K562 (cell line): ENCODE data around the gene CSMD2. TPM values are rescaled to one million over a fixed set of nuclear protein-coding genes. Genes with fewer than 3 reads are reported as not detected.

Experiments
- ATAC-seq: fragments of 200-7000 bp; cut with Tn5 transposase; 3 replicates; pipeline ENCODE4 v1.9.1; 2020; ENCODE audit warnings: moderate library complexity
- BruUV-seq: library from RNA; stranded (reverse); fragments of 400-500 nt; replicated peaks from 2 replicates; lab custom pipeline; 2021; lab: Mats Ljungman, UMichigan
- CTCF ChIA-PET: fragments of 300-600 bp; formaldehyde crosslinking; extraction: SDS; loops from one replicate; lab custom pipeline; 2021; ENCODE audit warnings: low intra/inter-chr PET ratio; lab: Yijun Ruan, JAX
- POLR2A ChIA-PET: fragments of 300-600, 350-650 bp; sonication (Branson Sonifier 250); formaldehyde crosslinking; extraction: SDS; loops from one replicate; lab custom pipeline; 2021; ENCODE audit warnings: antibody characterized with exemption, inconsistent platforms; lab: Yijun Ruan, JAX
- DNase-seq, 4 experiments: peaks; one replicate each; pipeline versions ENCODE4 v3.0.0 to v3.0.0-alpha.2; 2011 to 2018; ENCODE audit warnings: low spot score in 3 of 4, mixed read lengths in 3 of 4; ENCODE audit errors: extremely low read depth in 1 of 4
- FAIRE-seq: peaks from 2 replicates; lab custom pipeline; 2011; peaks lifted over from hg19 to GRCh38; lab: Jason Lieb, UNC
- H2AFZ ChIP-seq: 2 replicates; pipeline ENCODE4 v1.6.0; 2011; ENCODE audit warnings: low read depth, low read length, control low read depth, inconsistent platforms
- H3K27ac ChIP-seq: fragments of 200-600 bp; 3 replicates; pipeline ENCODE4 v1.8.0; 2011; ENCODE audit warnings: low read depth, mild to moderate bottlenecking, control low read depth, inconsistent platforms, low read length, moderate library complexity, mixed read lengths; ENCODE audit errors: extremely low read depth
- H3K27me3 ChIP-seq, 2 experiments: fragments of 300-600 bp in 1 of 2; 2 replicates in 1 of 2; 3 replicates in 1 of 2; pipeline versions ENCODE4 v1.6.0 to v1.8.0; 2011; ENCODE audit warnings: inconsistent platforms in 2 of 2, low read length in 2 of 2, mild to moderate bottlenecking in 1 of 2, mixed read lengths in 1 of 2, moderate library complexity in 1 of 2; ENCODE audit not compliant: control insufficient read depth in 2 of 2, insufficient read depth in 2 of 2
- H3K36me3 ChIP-seq: fragments of 300-600 bp; 3 replicates; pipeline ENCODE4 v1.8.0; 2011; ENCODE audit warnings: mild to moderate bottlenecking, low read length, inconsistent platforms; ENCODE audit not compliant: control insufficient read depth, insufficient read depth
- H3K4me1 ChIP-seq, 2 experiments: fragments of 200-600 bp in 1 of 2; replicated peaks in 1 of 2; 2 replicates in 1 of 2; 3 replicates in 1 of 2; pipeline versions ENCODE4 v1.5.1 to v1.8.0; 2011; ENCODE audit warnings: inconsistent platforms in 2 of 2, low read length in 2 of 2, mild to moderate bottlenecking in 1 of 2, mixed read lengths in 1 of 2, moderate library complexity in 1 of 2; ENCODE audit not compliant: control insufficient read depth in 2 of 2, insufficient read depth in 2 of 2
- H3K4me2 ChIP-seq: 2 replicates; pipeline ENCODE4 v1.6.1; 2011; ENCODE audit warnings: low read length, control low read depth, inconsistent platforms, mixed read lengths; ENCODE audit not compliant: insufficient read depth
- H3K4me3 ChIP-seq: fragments of 200-600 bp; sonication (generic), shearing (Covaris generic); 2 replicates; pipeline ENCODE4 v1.5.1; 2016; ENCODE audit warnings: control low read depth, inconsistent platforms
- H3K79me2 ChIP-seq: fragments of 200-600 bp; 3 replicates; pipeline ENCODE4 v1.8.0; 2011; ENCODE audit warnings: low read length, inconsistent platforms; ENCODE audit not compliant: control insufficient read depth, insufficient read depth
- H3K9ac ChIP-seq, 2 experiments: 2 replicates each; pipeline versions ENCODE4 v1.6.0 to v1.6.1; 2011; ENCODE audit warnings: low read depth in 2 of 2, low read length in 2 of 2, control low read depth in 1 of 2, inconsistent platforms in 1 of 2, mild to moderate bottlenecking in 1 of 2, mixed read lengths in 1 of 2; ENCODE audit not compliant: insufficient read depth in 1 of 2
- H3K9me1 ChIP-seq: one replicate; pipeline ENCODE4 v1.6.0; 2011; ENCODE audit warnings: inconsistent platforms, mild to moderate bottlenecking, low read length, moderate library complexity; ENCODE audit not compliant: control insufficient read depth, insufficient read depth
- H3K9me3 ChIP-seq: replicated peaks from 2 replicates; pipeline ENCODE4 v1.5.1; 2011; ENCODE audit warnings: low read depth, low read length, inconsistent platforms; ENCODE audit not compliant: control insufficient read depth, insufficient read depth
- H4K20me1 ChIP-seq: replicated peaks from 2 replicates; pipeline ENCODE4 v1.6.1; 2011; ENCODE audit warnings: low read length, inconsistent platforms, mixed read lengths; ENCODE audit not compliant: control insufficient read depth, insufficient read depth
- ASH1L ChIP-seq: fragments of 450-650 bp; IDR thresholded peaks from 2 replicates; pipeline ENCODE4 v1.6.1; 2018; ENCODE audit warnings: borderline replicate concordance, mild to moderate bottlenecking, low read depth; ENCODE audit not compliant: partially characterized antibody
- GTF2B ChIP-seq: IDR thresholded peaks from 2 replicates; pipeline ENCODE4 v1.6.1; 2011; ENCODE audit not compliant: insufficient read length; ENCODE audit errors: extremely low read depth
- HBP1 ChIP-seq: fragments of 450-650 bp; formaldehyde crosslinking; IDR thresholded peaks from 2 replicates; pipeline ENCODE4 v1.4.0; 2022; ENCODE audit warnings: missing genetic modification characterization
- HNRNPLL ChIP-seq: fragments of 200-400 bp; formaldehyde crosslinking; IDR thresholded peaks from 2 replicates; pipeline ENCODE4 v1.6.1; 2017; ENCODE audit warnings: low read length, low read depth, mild to moderate bottlenecking; ENCODE audit not compliant: poor library complexity, severe bottlenecking
- HSF4 ChIP-seq: fragments of 250-450 bp; sonication (Bioruptor Pico); IDR thresholded peaks from 2 replicates; pipeline ENCODE4 v2.1.2; 2022; ENCODE audit warnings: mild to moderate bottlenecking, moderate library complexity, borderline replicate concordance
- MNT ChIP-seq, 2 experiments: fragments of 450-650 bp; conservative IDR thresholded peaks; 2 replicates each; pipeline ENCODE4 v1.6.1; 2017; ENCODE audit warnings: mild to moderate bottlenecking in 2 of 2, moderate library complexity in 2 of 2
- NRF1 ChIP-seq, 2 experiments: fragments of 450-650 bp; IDR thresholded peaks in 1 of 2; conservative IDR thresholded peaks in 1 of 2; 2 replicates each; pipeline ENCODE4 v1.6.1; 2014; ENCODE audit warnings: mild to moderate bottlenecking in 2 of 2
- POLR2G ChIP-seq: fragments of 200-400 bp; formaldehyde crosslinking; IDR thresholded peaks from 2 replicates; pipeline ENCODE4 v1.6.1; 2017; ENCODE audit warnings: low read depth, mild to moderate bottlenecking, antibody characterized with exemption, low read length, moderate library complexity
- PRPF4 ChIP-seq: fragments of 200-400 bp; formaldehyde crosslinking; IDR thresholded peaks from one replicate; pipeline ENCODE4 v1.6.1; 2017; ENCODE audit warnings: low read length, low read depth, mild to moderate bottlenecking; ENCODE audit not compliant: insufficient read depth, poor library complexity, severe bottlenecking
- PYGO2 ChIP-seq: fragments of 450-650 bp; IDR thresholded peaks from 2 replicates; pipeline ENCODE4 v1.6.1; 2016; ENCODE audit warnings: mild to moderate bottlenecking, missing genetic modification characterization, moderate library complexity, missing compliant biosample characterization
- TAF1 ChIP-seq: IDR thresholded peaks from 2 replicates; pipeline ENCODE4 v1.6.1; 2011; ENCODE audit warnings: mild to moderate bottlenecking, low read length, moderate library complexity; ENCODE audit not compliant: insufficient read depth, control insufficient read depth, severe bottlenecking; ENCODE audit errors: extremely low read depth
- TEAD2 ChIP-seq: fragments of 450-650 bp; IDR thresholded peaks from 2 replicates; pipeline ENCODE4 v1.6.1; 2016; ENCODE audit warnings: missing genetic modification characterization, control low read depth, missing compliant biosample characterization
- XRCC3 ChIP-seq: fragments of 450-650 bp; IDR thresholded peaks from 2 replicates; pipeline ENCODE4 v1.6.1; 2017; ENCODE audit warnings: mild to moderate bottlenecking, moderate library complexity
- WGBS: fragments of 100-300 bp; shearing (Covaris generic); methylation state at CpG from one replicate; pipeline ENCODE4 v1.1.6; 2016; ENCODE audit warnings: low coverage, mixed read lengths; ENCODE audit not compliant: insufficient coverage; ENCODE audit errors: missing lambda C conversion rate; 5-methylcytosine and 5-hydroxymethylcytosine counted together
- in situ Hi-C: fragments of 300-500 bp; cut with MboI; formaldehyde crosslinking; loops from 4 replicates; pipeline ENCODE4 v1.15.0; 2018; ENCODE audit warnings: inconsistent platforms, mixed read lengths
- intact Hi-C: fragments of 100-400 bp; cut with micrococcal nuclease; formaldehyde crosslinking; loops from 2 replicates; pipeline ENCODE4 v1.14.2; 2022
- polyA plus RNA-seq, 8 experiments: library from polyadenylated mRNA; depleted of rRNA in 4 of 8; stranded (reverse) in 5 of 8; unstranded in 3 of 8; fragments of >200 nt; fragmentation: Nextera tagmentation in 2 of 8; fragmentation: Illumina TruSeq in 1 of 8; extraction: Ambion mirVana in 2 of 8; extraction: Trizol in 1 of 8; gene quantifications; 2 replicates each; pipeline versions ENCODE4 v1.2.1 to v1.2.3, GENCODE V29; 2011 to 2014; ENCODE audit warnings: inconsistent platforms in 1 of 8, missing spikeins in 1 of 8
- total RNA-seq, 7 experiments: library from RNA; depleted of rRNA in 6 of 7; stranded (reverse); fragments of >200 nt in 6 of 7; fragmentation: Illumina TruSeq in 2 of 7; extraction: Trizol in 2 of 7; gene quantifications; 2 replicates each; pipeline versions ENCODE4 v1.2.1 to v1.2.3, GENCODE V29; 2011 to 2021; ENCODE audit warnings: low replicate concordance in 1 of 7

CSMD2 gene
- total and polyA plus RNA-seq, 9 of the 15 experiments (the other 6 are each of a cell fraction or from before 2014, with no cell fraction given) = not detected

GRCh38 chr1:33713058-33713877 lies 451.8 kb downstream of the CSMD2 start:
- TF ChIP-seq ASH1L = no peak
- no peak for TF ChIP-seq MNT (conservative IDR thresholded peaks at IDR 0.05)
- no peak for TF ChIP-seq TAF1
- TF ChIP-seq HBP1 (CRISPR knock-in tag) = no peak
- no peak for TF ChIP-seq NRF1 (conservative IDR thresholded peaks at IDR 0.05 in 1 of 2, IDR thresholded peaks at IDR 0.05 in 1 of 2)
- TF ChIP-seq POLR2G = no peak
- no peak for TF ChIP-seq HSF4
- TF ChIP-seq XRCC3 = no peak
- TF ChIP-seq HNRNPLL = no peak
- no peak for TF ChIP-seq PRPF4
- no peak for TF ChIP-seq PYGO2
- TF ChIP-seq TEAD2 (tag) = no peak
- TF ChIP-seq GTF2B = no peak
- DNase-seq = no peak
- CTCF ChIA-PET = interaction anchor here (0.6 kb wide), 1 partner anchor 59 kb away, joined by 3 read pairs; no protein-coding TSS in a partner anchor
- Histone ChIP-seq H4K20me1 (no peaks in the 10 kb centered on the region), H3K4me2 (no peak overlapping the region), H3K27ac (no peak overlapping the region), H3K9me1 (no peaks in the 10 kb centered on the region), H3K4me3 (no peak overlapping the region), H3K27me3 (peaks cover 0 to 5% of the 10 kb centered on the region in 2 experiments; a peak in 1 of 5 replicates), H2AFZ (no peak overlapping the region), H3K79me2 (no peaks in the 10 kb centered on the region), H3K9me3 (no peaks in the 10 kb centered on the region), H3K4me1 (no peaks in the 10 kb centered on the region), H3K36me3 (no peaks in the 10 kb centered on the region), H3K9ac (no peak overlapping the region)
- no TSS peak for BruUV-seq
- intact Hi-C loops = no loop called here
- POLR2A ChIA-PET = interaction anchor here (0.6 kb wide), 1 partner anchor 57 kb away, joined by 3 read pairs; no protein-coding TSS in a partner anchor
- no peak for FAIRE-seq
- 2% methylated on average over 9 of the region's 9 CpGs for WGBS
- in situ Hi-C loops = no loop called here
- no peak for ATAC-seq
